GM23338 (cell line): ENCODE data around the gene TOLLIP. TPM values are rescaled to one million over a fixed set of nuclear protein-coding genes. Genes with fewer than 3 reads are reported as not detected.

ENCODE experiments used
- ATAC-seq: fragments of 200-7000 bp; cut with Tn5 transposase; 3 replicates; pipeline ENCODE4 v1.9.1; 2020
- DNase-seq: peaks from one replicate; pipeline ENCODE4 v3.0.0-alpha.2; 2015; ENCODE audit warnings: low spot score
- H2AFZ ChIP-seq: fragments of 200-600 bp; sonication (generic); 2 replicates; pipeline ENCODE4 v1.8.0; 2016; ENCODE audit warnings: antibody characterized with exemption, mild to moderate bottlenecking, moderate library complexity
- H3F3A ChIP-seq: fragments of 200-600 bp; sonication (generic); replicated peaks from 2 replicates; pipeline ENCODE4 v1.8.0; 2017; ENCODE audit warnings: antibody characterized with exemption, mixed run types, low read depth
- H3K27ac ChIP-seq: fragments of 200-600 bp; sonication (generic); 2 replicates; pipeline ENCODE4 v1.6.1; 2016; ENCODE audit warnings: low read depth
- H3K27me3 ChIP-seq: fragments of 200-600 bp; sonication (generic); 2 replicates; pipeline ENCODE4 v1.8.0; 2016; ENCODE audit warnings: mild to moderate bottlenecking, mixed run types, moderate library complexity; ENCODE audit not compliant: insufficient read depth
- H3K36me3 ChIP-seq: fragments of 200-600 bp; sonication (generic); 2 replicates; pipeline ENCODE4 v1.8.0; 2016; ENCODE audit warnings: mild to moderate bottlenecking; ENCODE audit not compliant: insufficient read depth
- H3K4me1 ChIP-seq: fragments of 200-600 bp; sonication (generic); 2 replicates; pipeline ENCODE4 v1.8.0; 2016; ENCODE audit warnings: mild to moderate bottlenecking, moderate library complexity; ENCODE audit not compliant: insufficient read depth
- H3K4me2 ChIP-seq: fragments of 200-600 bp; sonication (generic); 2 replicates; pipeline ENCODE4 v1.7.1; 2017; ENCODE audit warnings: mixed run types
- H3K4me3 ChIP-seq: fragments of 200-600 bp; sonication (generic); 2 replicates; pipeline ENCODE4 v1.6.1; 2016; ENCODE audit warnings: mixed run types
- H3K79me2 ChIP-seq: fragments of 200-600 bp; sonication (generic); replicated peaks from 2 replicates; pipeline ENCODE4 v1.8.0; 2017; ENCODE audit warnings: mild to moderate bottlenecking; ENCODE audit not compliant: insufficient read depth
- H3K9me2 ChIP-seq: fragments of 200-600 bp; sonication (generic); 2 replicates; pipeline ENCODE4 v1.8.0; 2017; ENCODE audit not compliant: insufficient read depth
- H4K20me1 ChIP-seq: fragments of 200-600 bp; sonication (generic); replicated peaks from 2 replicates; pipeline ENCODE4 v1.8.0; 2017; ENCODE audit warnings: mild to moderate bottlenecking; ENCODE audit not compliant: insufficient read depth
- H3K27ac Mint-ChIP-seq: 2 replicates; pipeline ENCODE4 v1.8.0; 2020; ENCODE audit warnings: inconsistent platforms, mild to moderate bottlenecking, moderate library complexity, mixed read lengths
- H3K27me3 Mint-ChIP-seq: 3 replicates; pipeline ENCODE4 v1.8.0; 2022; ENCODE audit warnings: low read depth, mild to moderate bottlenecking, moderate library complexity, mixed read lengths, inconsistent platforms; ENCODE audit not compliant: insufficient read depth, poor library complexity
- H3K36me3 Mint-ChIP-seq: 3 replicates; pipeline ENCODE4 v1.8.0; 2021; ENCODE audit warnings: low read depth, mild to moderate bottlenecking, inconsistent platforms, moderate library complexity, mixed read lengths
- H3K4me1 Mint-ChIP-seq: 3 replicates; pipeline ENCODE4 v1.8.0; 2020; ENCODE audit warnings: mild to moderate bottlenecking, inconsistent platforms, mixed read lengths
- H3K4me3 Mint-ChIP-seq: 3 replicates; pipeline ENCODE4 v1.8.0; 2021; ENCODE audit warnings: moderate library complexity, mild to moderate bottlenecking, inconsistent platforms, mixed read lengths
- H3K9me3 Mint-ChIP-seq: 3 replicates; pipeline ENCODE4 v1.8.0; 2020; ENCODE audit warnings: moderate library complexity, mild to moderate bottlenecking, inconsistent platforms, mixed read lengths
- CREB1 ChIP-seq: fragments of 250-450 bp; sonication (Bioruptor Pico); IDR thresholded peaks from 2 replicates; pipeline ENCODE4 v1.5.0; 2020; ENCODE audit warnings: low read depth, mild to moderate bottlenecking, moderate library complexity
- CTCF ChIP-seq, 2 experiments: fragments of 200-600 bp in 1 of 2; sonication (generic) in 1 of 2; conservative IDR thresholded peaks; 2 replicates each; pipeline versions ENCODE4 v1.5.1 to v1.6.1; 2016 to 2017; ENCODE audit warnings: antibody characterized with exemption in 2 of 2, low read depth in 2 of 2, mild to moderate bottlenecking in 2 of 2, moderate library complexity in 1 of 2
- ETS1 ChIP-seq: IDR thresholded peaks from 2 replicates; pipeline ENCODE4 v1.6.1; 2016; ENCODE audit warnings: antibody characterized with exemption
- EZH2 ChIP-seq: fragments of 200-600 bp; sonication (generic); IDR thresholded peaks from one replicate; pipeline ENCODE4 v1.8.0; 2017; ENCODE audit warnings: antibody characterized with exemption, mild to moderate bottlenecking, low read depth; ENCODE audit not compliant: unreplicated experiment
- EZH2phosphoT487 ChIP-seq: fragments of 200-600 bp; sonication (generic); IDR thresholded peaks from one replicate; pipeline ENCODE4 v1.8.1; 2018; ENCODE audit warnings: antibody characterized with exemption; ENCODE audit not compliant: unreplicated experiment
- JUNB ChIP-seq: IDR thresholded peaks from one replicate; pipeline ENCODE4 v1.6.1; 2016; ENCODE audit warnings: antibody characterized with exemption; ENCODE audit not compliant: unreplicated experiment
- NANOG ChIP-seq: IDR thresholded peaks from 2 replicates; pipeline ENCODE4 v1.6.1; 2016; ENCODE audit warnings: antibody characterized with exemption, borderline replicate concordance
- REST ChIP-seq: IDR thresholded peaks from one replicate; pipeline ENCODE4 v1.6.1; 2018; ENCODE audit warnings: antibody characterized with exemption; ENCODE audit not compliant: unreplicated experiment
- ZNF114 ChIP-seq: fragments of 250-450 bp; sonication (Bioruptor Pico); IDR thresholded peaks from 2 replicates; pipeline ENCODE4 v1.5.0; 2020; ENCODE audit warnings: mild to moderate bottlenecking, moderate library complexity
- ZNF331 ChIP-seq: fragments of 250-450 bp; sonication (Bioruptor Pico); IDR thresholded peaks from 2 replicates; pipeline ENCODE4 v1.5.0; 2020; ENCODE audit warnings: low read depth, mild to moderate bottlenecking, moderate library complexity
- ZNF462 ChIP-seq: fragments of 250-450 bp; sonication (Bioruptor Pico); IDR thresholded peaks from 2 replicates; pipeline ENCODE4 v1.5.0; 2020; ENCODE audit warnings: mild to moderate bottlenecking, moderate library complexity
- polyA plus RNA-seq: library from polyadenylated mRNA; unstranded; fragments of >200 nt; fragmentation: Nextera tagmentation; extraction: Ambion mirVana; gene quantifications from 2 replicates; pipeline ENCODE4 v1.2.1, GENCODE V29; 2016
- total RNA-seq: library from RNA; depleted of rRNA; stranded (reverse); fragments of >200 nt; shearing (Covaris generic); gene quantifications from 2 replicates; pipeline ENCODE4 v1.2.3, GENCODE V29; 2014

TOLLIP gene
- total and polyA plus RNA-seq, 2 experiments from 2014 or later = 13.5 to 18.0 TPM

- Histone ChIP-seq H4K20me1 (no peaks in the 10 kb centered on the region), H3K27me3 (no peaks in the 10 kb centered on the region), H3K4me3 (no peak overlapping the region), H3K79me2 (no peaks in the 10 kb centered on the region), H3K36me3 (no peaks in the 10 kb centered on the region), H3K27ac (no peak overlapping the region), H3K9me2 (no peaks in the 10 kb centered on the region), H3K4me1 (no peaks in the 10 kb centered on the region), H3K4me2 (no peak overlapping the region), H2AFZ (no peak overlapping the region), H3F3A (no peaks in the 10 kb centered on the region)
- Mint-ChIP-seq H3K36me3 (no peaks in the 10 kb centered on the region), H3K4me1 (no peaks in the 10 kb centered on the region), H3K4me3 (no peak overlapping the region), H3K9me3 (no peaks in the 10 kb centered on the region), H3K27ac (no peak overlapping the region), H3K27me3 (no peaks in the 10 kb centered on the region)
- DNase-seq = no peak
- no peak for ATAC-seq
- TF ChIP-seq REST = no peak
- TF ChIP-seq ZNF331 (CRISPR knock-in tag) = no peak
- no peak for TF ChIP-seq ZNF114 (CRISPR knock-in tag)
- TF ChIP-seq CREB1 = no peak
- TF ChIP-seq ZNF462 (CRISPR knock-in tag) = no peak
- TF ChIP-seq EZH2 = no peak
- no peak for TF ChIP-seq NANOG
- TF ChIP-seq CTCF (conservative IDR thresholded peaks at IDR 0.05; ENCODE audit: low read depth in 2 of 2) = no peak
- no peak for TF ChIP-seq JUNB
- TF ChIP-seq EZH2phosphoT487 = no peak
- no peak for TF ChIP-seq ETS1
These were observed 76.5 kb downstream of the TOLLIP start for GRCh38 chr11:1232883-1233321.
